GM18499 (cell line): ENCODE data around the gene EPHA1.
"Not testable (repeated sequence)": the region's sequence is repeated elsewhere in the genome, so short reads cannot be mapped to it uniquely, and the experiment has no call there.

Experiments used
- ATAC-seq: cut with Tn5 transposase; IDR thresholded peaks from one replicate; pipeline ENCODE4 v1.9.1; 2021; ENCODE audit warnings: moderate number of reproducible peaks; ENCODE audit not compliant: insufficient read depth, unreplicated experiment

EPHA1 gene

GRCh38 chr7:143407287-143408251 lies 1.1 kb downstream of the EPHA1 start:
- ATAC-seq, result no peak

- no peak for ATAC-seq
Observed at GRCh38 chr7:143406002-143406357, 2.7 kb downstream of the EPHA1 start.

- ATAC-seq, result no peak
Observed at GRCh38 chr7:143405173-143406001, 3.3 kb downstream of the EPHA1 start.

- not testable (repeated sequence) for ATAC-seq
Observed at GRCh38 chr7:143402233-143402632, 6.4 kb downstream of the EPHA1 start.

- ATAC-seq, result no peak
Observed at GRCh38 chr7:143401265-143401664, 7.4 kb downstream of the EPHA1 start.

- no peak for ATAC-seq
Observed at GRCh38 chr7:143399642-143400041, 9.0 kb downstream of the EPHA1 start.

- ATAC-seq, result no peak
Observed at GRCh38 chr7:143399151-143399550, 9.5 kb downstream of the EPHA1 start.

- no peak for ATAC-seq
Observed at GRCh38 chr7:143398616-143399015, 10.0 kb downstream of the EPHA1 start.

- no peak for ATAC-seq
Observed at GRCh38 chr7:143397710-143398530, 10.7 kb downstream of the EPHA1 start.

GRCh38 chr7:143396625-143397556 lies 11.8 kb downstream of the EPHA1 start:
- ATAC-seq, result no peak

- no peak for ATAC-seq
Observed at GRCh38 chr7:143396182-143396581, 12.5 kb downstream of the EPHA1 start.

- no peak for ATAC-seq
Observed at GRCh38 chr7:143395187-143396149, 13.2 kb downstream of the EPHA1 start.

GRCh38 chr7:143394777-143395176 lies 13.9 kb downstream of the EPHA1 start:
- ATAC-seq, result no peak

- ATAC-seq, result no peak
Observed at GRCh38 chr7:143394068-143394467, 14.6 kb downstream of the EPHA1 start.

- no peak for ATAC-seq
Observed at GRCh38 chr7:143393267-143394041, 15.2 kb downstream of the EPHA1 start.

- ATAC-seq, result no peak
Observed at GRCh38 chr7:143392875-143393266, 15.8 kb downstream of the EPHA1 start.

GRCh38 chr7:143392427-143392826 lies 16.2 kb downstream of the EPHA1 start:
- ATAC-seq, result not testable (repeated sequence)
